Sigmoid colon (tissue), 7 donors: ENCODE measurements around the gene RNF215. TPM values are rescaled to one million over a fixed set of nuclear protein-coding genes. Genes with fewer than 3 reads are reported as not detected.

Source experiments
- DNase-seq: peaks from one replicate; pipeline ENCODE4 v3.0.0-alpha.2; 2019
- H3K27ac ChIP-seq, 4 donors: fragments of 200-600 bp; sonication (generic); one replicate each; pipeline ENCODE4 v1.5.1; 2016 to 2019; ENCODE audit warnings: mild to moderate bottlenecking in 1 of 4
- H3K27me3 ChIP-seq, 3 donors: fragments of 200-600 bp; sonication (generic); one replicate each; pipeline ENCODE4 v1.5.1; 2019; ENCODE audit warnings: mild to moderate bottlenecking in 1 of 3
- H3K36me3 ChIP-seq, 4 donors: fragments of 200-600 bp; sonication (generic); one replicate each; pipeline ENCODE4 v1.5.1; 2016 to 2019
- H3K4me1 ChIP-seq, 4 donors: fragments of 200-600 bp; sonication (generic); one replicate each; pipeline ENCODE4 v1.5.1; 2017 to 2019
- H3K4me3 ChIP-seq, 4 donors: fragments of 200-600 bp; sonication (generic); one replicate each; pipeline ENCODE4 v1.5.1; 2017 to 2019; ENCODE audit warnings: mild to moderate bottlenecking in 2 of 4, moderate library complexity in 1 of 4
- H3K9me3 ChIP-seq, 4 donors: fragments of 200-600 bp in 3 of 4; sonication (generic) in 3 of 4; one replicate each; pipeline versions ENCODE4 v1.5.1 to v1.6.1; 2013 to 2019
- EP300 ChIP-seq, 4 donors: sonication (generic); formaldehyde crosslinking; IDR thresholded peaks; one replicate each; pipeline ENCODE4 v1.6.1; 2017; ENCODE audit warnings: antibody characterized with exemption in 4 of 4
- POLR2A ChIP-seq, 2 donors: fragments of 450-650 bp; IDR thresholded peaks; one replicate each; pipeline ENCODE4 v1.6.1; 2016; ENCODE audit warnings: antibody characterized with exemption in 2 of 2, mild to moderate bottlenecking in 2 of 2, moderate library complexity in 2 of 2
- POLR2AphosphoS5 ChIP-seq, 4 donors: sonication (generic); formaldehyde crosslinking; IDR thresholded peaks; one replicate each; pipeline ENCODE4 v1.6.1; 2017; ENCODE audit warnings: antibody characterized with exemption in 4 of 4
- WGBS, 2 donors: extraction: QIAGEN DNeasy Blood & Tissue Kit; methylation state at CpG; one replicate each; pipeline ENCODE4 v1.1.7; 2013; 5-methylcytosine and 5-hydroxymethylcytosine counted together
- intact Hi-C: fragments of 100-400 bp; cut with DNase I; formaldehyde crosslinking; loops from one replicate; pipeline ENCODE4 v1.15.1; 2023
- polyA plus RNA-seq, 3 donors: library from polyadenylated mRNA; stranded (reverse); fragments of 200-250 nt; gene quantifications; one replicate each; pipeline ENCODE4 v1.2.3, GENCODE V29; 2013
- total RNA-seq, 4 donors: library from RNA; depleted of rRNA; stranded (reverse); fragments of >200 nt; gene quantifications; one replicate each; pipeline ENCODE4 v1.1.0, GENCODE V29; 2016
- TF ChIP-seq, protein P1 (sequence below), 4 experiments: fragments of 450-650 bp in 3 of 4; fragments of 200-600 bp in 1 of 4; IDR thresholded peaks; one replicate each; pipeline ENCODE4 v1.5.1; 2016 to 2019; ENCODE audit warnings: antibody characterized with exemption in 4 of 4, mild to moderate bottlenecking in 3 of 4, moderate library complexity in 2 of 4
- donor health status: healthy with polysubstance abuse.
- donor health status: Bipolar disorder and iron deficiency.
- donor health status: healthy.

RNF215 gene
- total and polyA plus RNA-seq, 7 donors, result 0.92 to 21.6 (median 12.2) TPM

DNA sequence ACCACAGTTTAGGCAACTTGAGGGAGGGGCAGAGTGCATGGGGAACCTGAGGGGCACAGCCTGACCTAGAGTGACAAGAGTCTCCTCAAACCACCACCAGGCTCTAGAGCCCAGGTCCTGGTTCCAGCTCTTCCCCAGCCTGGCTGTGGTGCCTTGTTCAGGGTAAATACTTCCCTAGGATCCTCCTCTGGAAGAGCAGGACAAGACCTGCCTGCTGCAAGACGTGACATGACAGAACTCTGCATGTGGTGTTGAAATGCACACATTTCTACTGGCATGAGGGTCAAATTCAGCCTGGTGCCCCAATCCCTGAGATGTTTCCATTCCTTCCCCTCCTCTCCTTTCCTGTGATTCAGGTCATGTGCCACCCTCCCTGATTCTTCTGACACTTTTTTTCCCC, 12.9 kb upstream of the RNF215 start:
- 81 to 83% methylated on average over 1 of the region's 1 CpG for WGBS, 2 donors
- no peaks in the 10 kb centered on the region for H3K9me3 ChIP-seq

DNA sequence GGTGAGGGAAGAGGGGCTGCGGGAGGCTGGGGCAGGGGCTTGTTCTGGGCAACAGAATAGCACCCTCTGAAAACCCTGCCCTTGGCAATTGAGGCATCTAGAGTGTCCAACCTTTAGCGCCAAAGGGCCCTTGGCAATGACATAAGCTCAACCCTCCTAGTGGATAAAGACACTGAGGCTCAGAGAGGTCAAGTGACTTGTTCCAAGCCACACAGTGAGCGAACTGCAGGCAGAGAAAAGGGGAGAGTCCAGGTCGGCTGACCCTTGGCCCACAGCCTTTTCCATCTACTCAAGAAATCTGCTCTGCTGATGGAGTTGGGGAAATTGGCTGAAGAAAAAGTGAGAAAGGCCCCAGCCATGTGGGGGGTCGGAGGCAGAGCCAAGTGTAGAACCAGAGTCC, 12.5 kb upstream of the RNF215 start:
- intact Hi-C loops, result no loop called here

More for the DNA sequence above, 12.9 kb upstream of the RNF215 start:
- Histone ChIP-seq H3K4me3 (no peak overlapping the region), H3K4me1 (peaks cover 0 to 32% (median 23%) of the 10 kb centered on the region in 4 donors), H3K36me3 (no peaks in the 10 kb centered on the region), H3K27ac (no peak overlapping the region), H3K27me3 (no peaks in the 10 kb centered on the region)
- no peak for TF ChIP-seq POLR2AphosphoS5 (IDR thresholded peaks at IDR 0.05)
- TF ChIP-seq, protein P1, sequence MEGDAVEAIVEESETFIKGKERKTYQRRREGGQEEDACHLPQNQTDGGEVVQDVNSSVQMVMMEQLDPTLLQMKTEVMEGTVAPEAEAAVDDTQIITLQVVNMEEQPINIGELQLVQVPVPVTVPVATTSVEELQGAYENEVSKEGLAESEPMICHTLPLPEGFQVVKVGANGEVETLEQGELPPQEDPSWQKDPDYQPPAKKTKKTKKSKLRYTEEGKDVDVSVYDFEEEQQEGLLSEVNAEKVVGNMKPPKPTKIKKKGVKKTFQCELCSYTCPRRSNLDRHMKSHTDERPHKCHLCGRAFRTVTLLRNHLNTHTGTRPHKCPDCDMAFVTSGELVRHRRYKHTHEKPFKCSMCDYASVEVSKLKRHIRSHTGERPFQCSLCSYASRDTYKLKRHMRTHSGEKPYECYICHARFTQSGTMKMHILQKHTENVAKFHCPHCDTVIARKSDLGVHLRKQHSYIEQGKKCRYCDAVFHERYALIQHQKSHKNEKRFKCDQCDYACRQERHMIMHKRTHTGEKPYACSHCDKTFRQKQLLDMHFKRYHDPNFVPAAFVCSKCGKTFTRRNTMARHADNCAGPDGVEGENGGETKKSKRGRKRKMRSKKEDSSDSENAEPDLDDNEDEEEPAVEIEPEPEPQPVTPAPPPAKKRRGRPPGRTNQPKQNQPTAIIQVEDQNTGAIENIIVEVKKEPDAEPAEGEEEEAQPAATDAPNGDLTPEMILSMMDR (IDR thresholded peaks at IDR 0.05), result no peak
- no peak for TF ChIP-seq EP300 (IDR thresholded peaks at IDR 0.05)
- no peak for TF ChIP-seq POLR2A (IDR thresholded peaks at IDR 0.05)
- no peak for DNase-seq
- intact Hi-C loops, result no loop called here

DNA sequence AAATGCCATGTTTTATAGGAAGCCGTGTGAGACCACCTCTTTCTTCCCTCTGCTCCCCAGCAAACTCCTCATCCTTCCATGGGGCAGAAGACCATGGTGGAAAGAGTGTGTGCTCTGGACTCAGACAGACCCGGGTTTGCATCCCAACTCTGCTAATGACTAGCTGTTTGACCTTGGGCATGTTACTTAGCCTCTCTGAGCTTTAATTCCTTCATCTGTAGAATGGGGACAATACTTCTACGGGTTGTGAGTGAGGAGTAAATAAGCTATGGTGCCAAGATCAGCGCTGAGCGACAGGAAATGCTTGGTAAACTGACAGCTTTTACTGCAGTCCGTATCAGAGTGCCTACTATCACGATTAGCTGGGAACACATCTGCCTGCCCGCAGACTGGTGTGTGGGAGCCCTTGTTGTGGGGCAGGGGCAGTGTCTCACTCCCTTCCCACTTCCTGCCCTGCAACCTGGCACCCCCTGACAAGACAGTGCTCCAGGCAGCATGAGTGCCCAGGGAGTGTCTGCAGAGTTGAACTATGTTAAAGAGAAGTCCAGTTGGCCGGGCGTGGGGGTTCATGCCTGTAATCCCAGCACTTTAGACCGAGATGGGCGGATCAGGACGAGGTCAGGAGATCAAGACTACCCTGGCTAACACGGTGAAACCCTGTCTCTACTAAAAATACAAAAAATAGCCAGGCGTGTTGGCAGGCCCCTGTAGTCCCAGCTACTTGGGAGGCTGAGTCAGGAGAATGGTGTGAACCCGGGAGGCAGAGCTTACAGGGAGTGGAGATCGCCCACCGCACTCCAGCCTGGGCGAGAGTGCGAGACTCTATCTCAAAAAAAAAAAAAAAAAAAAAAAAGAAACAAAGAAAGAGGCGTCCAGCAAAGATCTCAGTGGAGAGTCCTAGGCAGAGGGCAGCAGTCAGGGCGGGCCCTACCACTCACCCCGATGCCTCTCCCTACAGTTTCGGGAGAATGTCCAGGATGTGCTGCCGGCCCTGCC, 11.8 kb upstream of the RNF215 start:
- Histone ChIP-seq H3K4me3 (no peak overlapping the region), H3K4me1 (peaks cover 0 to 32% (median 23%) of the 10 kb centered on the region in 4 donors), H3K36me3 (no peaks in the 10 kb centered on the region), H3K9me3 (no peaks in the 10 kb centered on the region), H3K27me3 (no peaks in the 10 kb centered on the region), H3K27ac (no peak overlapping the region)
- TF ChIP-seq POLR2A (IDR thresholded peaks at IDR 0.05), result no peak
- no peak for TF ChIP-seq EP300 (IDR thresholded peaks at IDR 0.05)
- TF ChIP-seq, protein P1 (IDR thresholded peaks at IDR 0.05), result no peak
- TF ChIP-seq POLR2AphosphoS5 (IDR thresholded peaks at IDR 0.05), result no peak
- WGBS, 2 donors, result 52 to 66% methylated on average over 25 of the region's 25 CpGs
- DNase-seq, result no peak
- intact Hi-C loops, result no loop called here

More for the DNA sequence above, 12.5 kb upstream of the RNF215 start:
- DNase-seq, result no peak
- H3K9me3 ChIP-seq, result no peaks in the 10 kb centered on the region
- peaks cover 0 to 32% (median 23%) of the 10 kb centered on the region in 4 donors for H3K4me1 ChIP-seq
- TF ChIP-seq, protein P1 (IDR thresholded peaks at IDR 0.05), result no peak
- TF ChIP-seq POLR2AphosphoS5 (IDR thresholded peaks at IDR 0.05) (no peak), POLR2A (IDR thresholded peaks at IDR 0.05) (no peak), EP300 (IDR thresholded peaks at IDR 0.05) (no peak)
- no peak overlapping the region for H3K4me3 ChIP-seq
- H3K27me3 ChIP-seq, result no peaks in the 10 kb centered on the region
- no peaks in the 10 kb centered on the region for H3K36me3 ChIP-seq
- 89 to 95% methylated on average over 5 of the region's 5 CpGs for WGBS, 2 donors
- no peak overlapping the region for H3K27ac ChIP-seq

DNA sequence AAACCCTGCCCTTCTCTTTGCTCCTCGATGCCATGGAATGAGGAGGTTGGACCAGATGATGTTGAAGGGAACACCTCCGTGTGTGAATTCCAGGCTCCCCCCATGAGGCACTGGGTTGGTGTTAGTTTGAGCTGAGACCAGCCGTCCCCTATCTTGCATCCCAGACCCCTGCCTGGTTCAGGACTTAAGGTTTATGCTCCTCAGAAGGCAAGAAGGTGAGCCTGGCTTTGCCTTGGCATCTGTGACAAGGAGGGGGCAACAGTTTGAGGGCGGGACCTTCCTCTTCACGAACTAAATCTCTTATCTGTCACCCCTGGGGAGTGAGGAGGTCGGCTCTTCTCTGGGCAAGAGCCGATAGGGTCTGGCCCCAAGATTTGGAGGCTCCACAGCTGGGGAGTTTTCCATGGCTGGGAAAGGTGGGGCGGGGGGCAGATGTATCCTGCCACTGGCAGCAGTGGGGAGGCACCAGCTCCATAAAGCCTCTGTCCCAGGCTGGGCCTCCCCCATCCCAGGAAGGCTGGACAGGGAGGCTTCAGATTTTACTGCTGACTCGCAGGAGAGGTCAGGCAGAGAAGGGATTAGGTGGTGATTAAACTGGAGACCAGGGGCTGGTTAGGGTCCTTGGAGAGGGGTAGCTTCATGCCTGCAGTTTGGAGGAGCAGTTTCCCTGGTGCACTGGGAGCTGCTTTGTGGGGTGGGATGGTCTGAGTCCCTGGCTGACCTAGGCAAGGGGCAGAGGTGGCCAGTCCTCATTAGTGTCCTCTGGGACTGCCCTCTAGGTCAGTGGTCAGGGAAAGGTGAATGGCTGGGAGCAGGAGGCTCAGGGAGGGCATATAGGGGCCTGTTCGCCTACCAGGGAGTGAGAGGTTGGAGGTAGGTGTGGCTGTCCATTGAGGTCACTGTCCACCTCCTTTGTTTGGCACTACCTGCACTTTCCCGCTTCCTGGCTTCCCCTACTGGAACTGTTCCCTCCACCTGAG, 10.7 kb upstream of the RNF215 start:
- Histone ChIP-seq H3K27ac (peak overlapping the region; percentile 31 to 77 (median 68)), H3K4me3 (peak overlapping the region; percentile 57 to 77 (median 66)), H3K27me3 (no peaks in the 10 kb centered on the region), H3K9me3 (no peaks in the 10 kb centered on the region), H3K36me3 (no peaks in the 10 kb centered on the region), H3K4me1 (peaks cover 0 to 32% (median 23%) of the 10 kb centered on the region in 4 donors)
- intact Hi-C loops, result loop anchor here (2.0 kb wide), 1 partner anchor 27 kb away; the partner anchor contains the start of gene MTFP1
- DNase-seq, result no peak
- 24 to 33% methylated on average over 11 of the region's 11 CpGs for WGBS, 2 donors
- TF ChIP-seq POLR2A (IDR thresholded peaks at IDR 0.05) (no peak), POLR2AphosphoS5 (IDR thresholded peaks at IDR 0.05) (peak in 1 of 4 donors; percentile 5), EP300 (IDR thresholded peaks at IDR 0.05) (no peak)
- TF ChIP-seq, protein P1 (IDR thresholded peaks at IDR 0.05), result no peak
